K562 (cell line): ENCODE data around the gene USB1. TPM values are rescaled to one million over a fixed set of nuclear protein-coding genes. Genes with fewer than 3 reads are reported as not detected.

Experiments used
- ATAC-seq: fragments of 200-7000 bp; cut with Tn5 transposase; 3 replicates; pipeline ENCODE4 v1.9.1; 2020; ENCODE audit warnings: moderate library complexity
- BruUV-seq: library from RNA; stranded (reverse); fragments of 400-500 nt; replicated peaks from 2 replicates; lab custom pipeline; 2021; lab: Mats Ljungman, UMichigan
- CTCF ChIA-PET: fragments of 300-600 bp; formaldehyde crosslinking; extraction: SDS; loops from one replicate; lab custom pipeline; 2021; ENCODE audit warnings: low intra/inter-chr PET ratio; lab: Yijun Ruan, JAX
- POLR2A ChIA-PET: fragments of 300-600, 350-650 bp; sonication (Branson Sonifier 250); formaldehyde crosslinking; extraction: SDS; loops from one replicate; lab custom pipeline; 2021; ENCODE audit warnings: antibody characterized with exemption, inconsistent platforms; lab: Yijun Ruan, JAX
- DNase-seq, 4 experiments: peaks; one replicate each; pipeline versions ENCODE4 v3.0.0 to v3.0.0-alpha.2; 2011 to 2018; ENCODE audit warnings: low spot score in 3 of 4, mixed read lengths in 3 of 4; ENCODE audit errors: extremely low read depth in 1 of 4
- FAIRE-seq: peaks from 2 replicates; lab custom pipeline; 2011; peaks lifted over from hg19 to GRCh38; lab: Jason Lieb, UNC
- H2AFZ ChIP-seq: 2 replicates; pipeline ENCODE4 v1.6.0; 2011; ENCODE audit warnings: low read depth, low read length, control low read depth, inconsistent platforms
- H3K27ac ChIP-seq: fragments of 200-600 bp; 3 replicates; pipeline ENCODE4 v1.8.0; 2011; ENCODE audit warnings: low read depth, mild to moderate bottlenecking, control low read depth, inconsistent platforms, low read length, moderate library complexity, mixed read lengths; ENCODE audit errors: extremely low read depth
- H3K27me3 ChIP-seq, 2 experiments: fragments of 300-600 bp in 1 of 2; 2 replicates in 1 of 2; 3 replicates in 1 of 2; pipeline versions ENCODE4 v1.6.0 to v1.8.0; 2011; ENCODE audit warnings: inconsistent platforms in 2 of 2, low read length in 2 of 2, mild to moderate bottlenecking in 1 of 2, mixed read lengths in 1 of 2, moderate library complexity in 1 of 2; ENCODE audit not compliant: control insufficient read depth in 2 of 2, insufficient read depth in 2 of 2
- H3K36me3 ChIP-seq: fragments of 300-600 bp; 3 replicates; pipeline ENCODE4 v1.8.0; 2011; ENCODE audit warnings: mild to moderate bottlenecking, low read length, inconsistent platforms; ENCODE audit not compliant: control insufficient read depth, insufficient read depth
- H3K4me1 ChIP-seq, 2 experiments: fragments of 200-600 bp in 1 of 2; replicated peaks in 1 of 2; 2 replicates in 1 of 2; 3 replicates in 1 of 2; pipeline versions ENCODE4 v1.5.1 to v1.8.0; 2011; ENCODE audit warnings: inconsistent platforms in 2 of 2, low read length in 2 of 2, mild to moderate bottlenecking in 1 of 2, mixed read lengths in 1 of 2, moderate library complexity in 1 of 2; ENCODE audit not compliant: control insufficient read depth in 2 of 2, insufficient read depth in 2 of 2
- H3K4me2 ChIP-seq: 2 replicates; pipeline ENCODE4 v1.6.1; 2011; ENCODE audit warnings: low read length, control low read depth, inconsistent platforms, mixed read lengths; ENCODE audit not compliant: insufficient read depth
- H3K4me3 ChIP-seq: fragments of 200-600 bp; sonication (generic), shearing (Covaris generic); 2 replicates; pipeline ENCODE4 v1.5.1; 2016; ENCODE audit warnings: control low read depth, inconsistent platforms
- H3K79me2 ChIP-seq: fragments of 200-600 bp; 3 replicates; pipeline ENCODE4 v1.8.0; 2011; ENCODE audit warnings: low read length, inconsistent platforms; ENCODE audit not compliant: control insufficient read depth, insufficient read depth
- H3K9ac ChIP-seq, 2 experiments: 2 replicates each; pipeline versions ENCODE4 v1.6.0 to v1.6.1; 2011; ENCODE audit warnings: low read depth in 2 of 2, low read length in 2 of 2, control low read depth in 1 of 2, inconsistent platforms in 1 of 2, mild to moderate bottlenecking in 1 of 2, mixed read lengths in 1 of 2; ENCODE audit not compliant: insufficient read depth in 1 of 2
- H3K9me1 ChIP-seq: one replicate; pipeline ENCODE4 v1.6.0; 2011; ENCODE audit warnings: inconsistent platforms, mild to moderate bottlenecking, low read length, moderate library complexity; ENCODE audit not compliant: control insufficient read depth, insufficient read depth
- H3K9me3 ChIP-seq: replicated peaks from 2 replicates; pipeline ENCODE4 v1.5.1; 2011; ENCODE audit warnings: low read depth, low read length, inconsistent platforms; ENCODE audit not compliant: control insufficient read depth, insufficient read depth
- H4K20me1 ChIP-seq: replicated peaks from 2 replicates; pipeline ENCODE4 v1.6.1; 2011; ENCODE audit warnings: low read length, inconsistent platforms, mixed read lengths; ENCODE audit not compliant: control insufficient read depth, insufficient read depth
- ATF6 ChIP-seq: sonication (generic); formaldehyde crosslinking; IDR thresholded peaks from 2 replicates; pipeline ENCODE4 v1.4.0; 2020; ENCODE audit warnings: mild to moderate bottlenecking, missing genetic modification reagents
- ETS1 ChIP-seq: conservative IDR thresholded peaks from 2 replicates; pipeline ENCODE4 v1.6.1; 2011; ENCODE audit warnings: low read depth, mild to moderate bottlenecking, low read length; ENCODE audit not compliant: control insufficient read depth
- FOSL1 ChIP-seq: fragments of 200-800 bp; sonication (Bioruptor generic); conservative IDR thresholded peaks from 2 replicates; pipeline ENCODE4 v1.6.1; 2016; ENCODE audit warnings: missing genetic modification characterization, missing compliant biosample characterization
- IFI16 ChIP-seq: fragments of 250-450 bp; sonication (Bioruptor Pico); IDR thresholded peaks from 2 replicates; pipeline ENCODE4 v2.1.2; 2022; ENCODE audit warnings: mild to moderate bottlenecking, inconsistent platforms
- LEF1 ChIP-seq: fragments of 450-650 bp; IDR thresholded peaks from 2 replicates; pipeline ENCODE4 v1.6.1; 2016; ENCODE audit warnings: mild to moderate bottlenecking
- MCM7 ChIP-seq, 2 experiments: fragments of 450-650 bp; IDR thresholded peaks; 2 replicates each; pipeline ENCODE4 v1.6.1; 2016 to 2018
- MTA3 ChIP-seq: fragments of 450-650 bp; formaldehyde crosslinking; IDR thresholded peaks from 2 replicates; pipeline ENCODE4 v1.6.1; 2017; ENCODE audit warnings: mild to moderate bottlenecking, borderline replicate concordance
- MYC ChIP-seq, 2 experiments: fragments of 250-450 bp in 1 of 2; sonication (Bioruptor Pico) in 1 of 2; IDR thresholded peaks; 2 replicates each; pipeline versions ENCODE4 v1.5.1 to v1.6.1; 2012 to 2021; ENCODE audit warnings: low read depth in 2 of 2, borderline replicate concordance in 1 of 2, improper control_type of control experiment in 1 of 2, low read length in 1 of 2, mild to moderate bottlenecking in 1 of 2, moderate library complexity in 1 of 2
- NONO ChIP-seq, 2 experiments: fragments of 200-400 bp in 1 of 2; fragments of 450-650 bp in 1 of 2; formaldehyde crosslinking in 1 of 2; IDR thresholded peaks; 2 replicates each; pipeline ENCODE4 v1.6.1; 2017; ENCODE audit warnings: low read depth in 2 of 2, mild to moderate bottlenecking in 2 of 2, moderate library complexity in 2 of 2, low read length in 1 of 2
- ZFP91 ChIP-seq: sonication (generic); formaldehyde crosslinking; IDR thresholded peaks from 2 replicates; pipeline ENCODE4 v1.8.0; 2022; ENCODE audit warnings: mild to moderate bottlenecking, missing genetic modification reagents
- ZNF584 ChIP-seq: fragments of 200-800 bp; sonication (Bioruptor generic); IDR thresholded peaks from 2 replicates; pipeline ENCODE4 v1.6.1; 2016; ENCODE audit warnings: low read depth, mild to moderate bottlenecking, missing genetic modification characterization, missing compliant biosample characterization
- WGBS: fragments of 100-300 bp; shearing (Covaris generic); methylation state at CpG from one replicate; pipeline ENCODE4 v1.1.6; 2016; ENCODE audit warnings: low coverage, mixed read lengths; ENCODE audit not compliant: insufficient coverage; ENCODE audit errors: missing lambda C conversion rate; 5-methylcytosine and 5-hydroxymethylcytosine counted together
- in situ Hi-C: fragments of 300-500 bp; cut with MboI; formaldehyde crosslinking; loops from 4 replicates; pipeline ENCODE4 v1.15.0; 2018; ENCODE audit warnings: inconsistent platforms, mixed read lengths
- intact Hi-C: fragments of 100-400 bp; cut with micrococcal nuclease; formaldehyde crosslinking; loops from 2 replicates; pipeline ENCODE4 v1.14.2; 2022
- polyA plus RNA-seq, 8 experiments: library from polyadenylated mRNA; depleted of rRNA in 4 of 8; stranded (reverse) in 5 of 8; unstranded in 3 of 8; fragments of >200 nt; fragmentation: Nextera tagmentation in 2 of 8; fragmentation: Illumina TruSeq in 1 of 8; extraction: Ambion mirVana in 2 of 8; extraction: Trizol in 1 of 8; gene quantifications; 2 replicates each; pipeline versions ENCODE4 v1.2.1 to v1.2.3, GENCODE V29; 2011 to 2014; ENCODE audit warnings: inconsistent platforms in 1 of 8, missing spikeins in 1 of 8
- total RNA-seq, 7 experiments: library from RNA; depleted of rRNA in 6 of 7; stranded (reverse); fragments of >200 nt in 6 of 7; fragmentation: Illumina TruSeq in 2 of 7; extraction: Trizol in 2 of 7; gene quantifications; 2 replicates each; pipeline versions ENCODE4 v1.2.1 to v1.2.3, GENCODE V29; 2011 to 2021; ENCODE audit warnings: low replicate concordance in 1 of 7

USB1 gene
- total and polyA plus RNA-seq, 9 of the 15 experiments (the other 6 are each of a cell fraction or from before 2014, with no cell fraction given), result 11.6 to 73.6 (median 19.4) TPM

GRCh38 chr16:58024486-58025350 lies 23.5 kb downstream of the USB1 start (continued):
- TF ChIP-seq MYC (IDR thresholded peaks at IDR 0.05; ENCODE audit: low read depth, low read length) (peak; percentile 40; the same call in 1 of the 2 replicates), MYC (CRISPR knock-in tag; IDR thresholded peaks at IDR 0.05; ENCODE audit: borderline replicate concordance, low read depth) (no peak), MTA3 (peak; percentile 34; the same call in 1 of the 2 replicates), ATF6 (CRISPR knock-in tag) (peak; percentile 13; the same call in 1 of the 2 replicates)

GRCh38 chr16:58025351-58026138 lies 24.3 kb downstream of the USB1 start, which contains the start of gene MMP15:
MMP15 (plus strand) TSS chr16:58025754; CDS start chr16:58026351, 597 bp downstream.
- Histone ChIP-seq H3K4me2 (peak within 1 kb of the TSS; percentile 81), H3K27me3 (no peaks in the 10 kb centered on the region), H3K79me2 (peaks cover 17% of the 10 kb centered on the region; the same call in 2 of the 3 replicates), H4K20me1 (no peaks in the 10 kb centered on the region), H3K9me1 (no peaks in the 10 kb centered on the region), H3K36me3 (no peaks in the 10 kb centered on the region), H3K4me3 (peak within 1 kb of the TSS; percentile 79), H3K9ac (peak within 1 kb of the TSS; percentile 70 to 90), H2AFZ (peak within 1 kb of the TSS; percentile 98), H3K9me3 (no peaks in the 10 kb centered on the region), H3K27ac (peak within 1 kb of the TSS; percentile 71), H3K4me1 (peaks cover 12 to 52% of the 10 kb centered on the region in 2 experiments; a peak in 4 of 5 replicates)
- ChIA-PET CTCF (interaction anchor here (0.6 kb wide), 1 partner anchor 131 kb away, joined by 4 read pairs; no protein-coding TSS in a partner anchor), POLR2A (interaction anchor here (1.2 kb wide), 1 partner anchor 11 kb away, joined by 3 read pairs; no protein-coding TSS in a partner anchor)
- under 1% methylated on average over 74 of the region's 90 CpGs for WGBS
- BruUV-seq, result no TSS peak
- peak; percentile 78 for FAIRE-seq
- DNase-seq, result peak; percentile 87 to 92 (median 90)
- ATAC-seq, result peak; percentile 81
- intact Hi-C loops (loop anchor here (10.0 kb wide), 2 partner anchors 169 to 729 kb away; partner anchors contain the start of gene CSNK2A2), in situ Hi-C loops (no loop called here)
- TF ChIP-seq ZNF584 (CRISPR knock-in tag) (no peak), IFI16 (CRISPR knock-in tag) (no peak), FOSL1 (tag) (no peak), ZFP91 (CRISPR knock-in tag) (peak; percentile 98), MCM7 (IDR thresholded peaks at IDR 0.05) (no peak), NONO (IDR thresholded peaks at IDR 0.05; ENCODE audit: low read depth in 2 of 2, low read length in 1 of 2) (peak in 1 of 2 experiments; percentile 52; a peak in 1 of 4 replicates), LEF1 (no peak), ETS1 (peak; percentile 75; the same call in 1 of the 2 replicates)
